ENCODE results near the gene BCL6B.
"Not testable (repeated sequence)": the region's sequence is repeated elsewhere in the genome, so short reads cannot be mapped to it uniquely, and the experiment has no call there.

Gene BCL6B

DNA sequence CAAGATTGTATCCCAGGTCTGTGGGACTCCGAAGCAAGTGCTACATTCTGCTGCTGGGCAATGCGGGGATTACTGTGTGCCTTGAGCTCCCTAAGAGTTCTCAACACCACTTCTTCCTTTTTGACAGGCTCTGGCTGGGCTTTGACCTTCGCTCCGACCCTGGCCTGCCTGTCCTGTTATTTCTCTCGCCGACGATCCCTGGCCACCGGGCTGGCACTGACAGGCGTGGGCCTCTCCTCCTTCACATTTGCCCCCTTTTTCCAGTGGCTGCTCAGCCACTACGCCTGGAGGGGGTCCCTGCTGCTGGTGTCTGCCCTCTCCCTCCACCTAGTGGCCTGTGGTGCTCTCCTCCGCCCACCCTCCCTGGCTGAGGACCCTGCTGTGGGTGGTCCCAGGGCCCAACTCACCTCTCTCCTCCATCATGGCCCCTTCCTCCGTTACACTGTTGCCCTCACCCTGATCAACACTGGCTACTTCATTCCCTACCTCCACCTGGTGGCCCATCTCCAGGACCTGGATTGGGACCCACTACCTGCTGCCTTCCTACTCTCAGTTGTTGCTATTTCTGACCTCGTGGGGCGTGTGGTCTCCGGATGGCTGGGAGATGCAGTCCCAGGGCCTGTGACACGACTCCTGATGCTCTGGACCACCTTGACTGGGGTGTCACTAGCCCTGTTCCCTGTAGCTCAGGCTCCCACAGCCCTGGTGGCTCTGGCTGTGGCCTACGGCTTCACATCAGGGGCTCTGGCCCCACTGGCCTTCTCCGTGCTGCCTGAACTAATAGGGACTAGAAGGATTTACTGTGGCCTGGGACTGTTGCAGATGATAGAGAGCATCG, 15.4 kb downstream of the BCL6B start:
- H3K36me3 Mint-ChIP-seq, result no peaks in the 10 kb centered on the region
- H3K9me3 Mint-ChIP-seq, result no peaks in the 10 kb centered on the region
- H3K4me3 Mint-ChIP-seq, result no peak overlapping the region
- H3K27ac Mint-ChIP-seq, result peak overlapping the region; percentile 56
- H3K4me1 Mint-ChIP-seq, result peaks cover 50% of the 10 kb centered on the region
- H3K27me3 Mint-ChIP-seq, result no peaks in the 10 kb centered on the region

DNA sequence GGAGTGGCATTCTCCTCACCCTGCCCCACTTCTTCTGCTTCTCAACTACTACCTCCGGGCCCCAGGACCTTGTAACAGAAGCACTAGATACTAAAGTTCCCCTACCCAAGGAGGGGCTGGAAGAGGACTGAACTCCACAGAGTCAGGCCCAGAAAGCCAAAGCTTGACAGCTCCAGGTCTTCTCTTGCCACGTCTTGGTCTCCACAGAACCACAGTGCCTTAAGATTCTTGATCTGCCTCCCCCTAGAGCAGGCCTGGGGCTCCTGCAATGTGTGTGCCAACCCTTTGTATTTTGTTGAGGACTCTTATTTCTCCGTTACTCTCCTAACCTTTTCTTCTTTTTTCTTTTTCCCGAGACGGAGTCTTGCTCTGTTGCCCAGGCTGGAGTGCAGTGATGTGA, 17.0 kb downstream of the BCL6B start:
- Mint-ChIP-seq H3K36me3 (no peaks in the 10 kb centered on the region), H3K27ac (no peak overlapping the region), H3K27me3 (no peaks in the 10 kb centered on the region), H3K4me1 (peaks cover 40% of the 10 kb centered on the region), H3K9me3 (no peaks in the 10 kb centered on the region), H3K4me3 (no peak overlapping the region)

DNA sequence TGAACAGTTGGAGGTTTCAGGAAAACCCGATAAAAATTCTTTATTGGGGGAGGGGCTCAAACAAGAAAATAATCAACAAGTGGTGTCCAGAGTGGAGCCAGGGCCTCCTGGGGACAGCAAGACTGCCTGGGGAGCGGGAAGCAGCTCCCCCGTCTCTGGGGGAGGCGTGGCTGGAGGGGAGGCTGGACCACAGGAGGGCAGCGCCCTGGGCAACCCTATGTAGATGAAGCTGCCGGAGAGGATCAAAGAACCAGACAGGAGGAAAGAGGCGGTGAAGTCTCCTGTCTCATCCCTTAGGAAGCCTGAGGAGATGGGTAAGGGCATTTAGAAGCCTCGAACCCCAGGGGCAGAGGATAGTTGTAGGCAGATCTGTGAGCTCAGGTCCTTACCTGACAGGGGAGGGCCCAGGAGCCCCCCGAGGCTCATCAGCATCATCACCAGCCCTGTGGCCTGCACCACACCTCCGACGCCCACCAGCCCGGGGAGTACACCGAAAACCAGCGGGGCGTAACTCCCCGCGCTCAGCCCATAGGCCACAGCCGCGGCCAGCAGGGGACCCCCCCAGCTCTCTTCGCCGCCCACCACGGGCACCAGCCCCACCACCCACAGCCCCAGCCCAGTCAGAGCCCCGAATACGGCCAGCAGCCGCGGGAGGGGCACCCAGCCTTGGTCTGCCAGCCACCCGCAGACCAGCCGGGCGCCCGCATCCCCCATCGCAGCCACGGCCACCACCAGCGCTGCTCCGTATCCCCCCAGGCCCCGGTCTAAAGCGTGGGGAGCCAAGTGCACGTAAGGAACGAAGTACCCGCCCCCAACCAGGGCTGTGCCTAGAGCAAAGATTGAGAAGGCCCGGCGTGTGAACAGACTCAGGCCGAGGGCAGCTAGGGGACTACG, 19.0 kb downstream of the BCL6B start:
- Mint-ChIP-seq H3K27me3 (no peaks in the 10 kb centered on the region), H3K4me1 (peaks cover 35% of the 10 kb centered on the region), H3K4me3 (peak overlapping the region; percentile 79), H3K27ac (peak overlapping the region; percentile 87), H3K36me3 (no peaks in the 10 kb centered on the region), H3K9me3 (no peaks in the 10 kb centered on the region)

DNA sequence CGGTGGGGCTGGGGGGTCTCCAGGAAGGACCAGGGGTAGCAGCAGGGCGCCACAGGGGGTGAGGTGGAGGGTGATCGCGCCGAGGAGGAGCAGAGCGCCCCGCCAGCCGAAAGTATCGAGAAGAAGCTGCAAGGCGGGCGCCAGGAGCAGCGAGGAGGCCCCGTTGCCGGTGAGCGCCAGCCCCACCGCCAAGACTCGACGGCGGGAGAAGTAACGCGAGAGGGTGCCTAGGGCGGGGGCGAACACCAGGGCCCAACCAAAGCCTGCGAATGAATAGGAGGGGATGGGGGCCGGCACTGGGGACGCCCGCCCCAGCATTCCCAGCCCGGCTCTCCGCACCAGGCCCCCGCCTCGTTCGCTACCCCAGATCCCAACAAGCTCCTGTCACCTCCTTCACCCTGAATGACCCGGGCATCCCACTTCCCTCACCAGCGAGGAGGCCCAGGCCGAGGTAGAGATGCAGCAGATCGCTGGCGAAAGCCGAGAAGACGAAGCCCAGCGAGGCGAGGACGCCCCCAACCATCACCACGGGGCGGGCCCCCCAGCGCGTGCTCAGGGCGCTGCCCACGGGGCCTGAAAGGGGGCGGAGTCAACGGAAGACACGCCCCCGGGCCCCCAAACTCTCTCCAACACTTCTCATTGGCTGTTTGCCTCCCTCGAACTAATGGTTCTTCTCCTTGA, 19.8 kb downstream of the BCL6B start:
- no peaks in the 10 kb centered on the region for H3K36me3 Mint-ChIP-seq
- peak overlapping the region; percentile 87 for H3K27ac Mint-ChIP-seq
- peaks cover 42% of the 10 kb centered on the region for H3K4me1 Mint-ChIP-seq
- no peaks in the 10 kb centered on the region for H3K27me3 Mint-ChIP-seq
- H3K4me3 Mint-ChIP-seq, result peak overlapping the region; percentile 79
- no peaks in the 10 kb centered on the region for H3K9me3 Mint-ChIP-seq

DNA sequence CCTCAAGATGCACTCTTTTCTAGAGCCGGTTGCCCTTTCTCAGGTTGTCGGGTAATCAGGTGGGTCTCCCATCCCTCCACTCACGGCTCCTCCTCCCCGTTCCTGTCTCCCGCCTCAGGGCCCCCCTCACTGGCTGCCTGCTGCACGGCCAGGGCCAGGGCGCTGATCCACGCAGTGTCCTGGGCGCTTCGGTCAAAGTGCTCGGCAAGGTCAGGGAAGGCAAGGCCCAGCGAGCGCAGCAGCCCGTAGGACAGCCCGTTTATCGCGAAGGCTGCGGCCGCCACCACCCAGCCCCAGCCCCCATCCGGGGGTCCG, 20.3 kb downstream of the BCL6B start:
- Mint-ChIP-seq H3K36me3 (no peaks in the 10 kb centered on the region), H3K9me3 (no peaks in the 10 kb centered on the region), H3K4me3 (peak overlapping the region; percentile 79), H3K27me3 (no peaks in the 10 kb centered on the region), H3K27ac (peak overlapping the region; percentile 81), H3K4me1 (peaks cover 43% of the 10 kb centered on the region)

DNA sequence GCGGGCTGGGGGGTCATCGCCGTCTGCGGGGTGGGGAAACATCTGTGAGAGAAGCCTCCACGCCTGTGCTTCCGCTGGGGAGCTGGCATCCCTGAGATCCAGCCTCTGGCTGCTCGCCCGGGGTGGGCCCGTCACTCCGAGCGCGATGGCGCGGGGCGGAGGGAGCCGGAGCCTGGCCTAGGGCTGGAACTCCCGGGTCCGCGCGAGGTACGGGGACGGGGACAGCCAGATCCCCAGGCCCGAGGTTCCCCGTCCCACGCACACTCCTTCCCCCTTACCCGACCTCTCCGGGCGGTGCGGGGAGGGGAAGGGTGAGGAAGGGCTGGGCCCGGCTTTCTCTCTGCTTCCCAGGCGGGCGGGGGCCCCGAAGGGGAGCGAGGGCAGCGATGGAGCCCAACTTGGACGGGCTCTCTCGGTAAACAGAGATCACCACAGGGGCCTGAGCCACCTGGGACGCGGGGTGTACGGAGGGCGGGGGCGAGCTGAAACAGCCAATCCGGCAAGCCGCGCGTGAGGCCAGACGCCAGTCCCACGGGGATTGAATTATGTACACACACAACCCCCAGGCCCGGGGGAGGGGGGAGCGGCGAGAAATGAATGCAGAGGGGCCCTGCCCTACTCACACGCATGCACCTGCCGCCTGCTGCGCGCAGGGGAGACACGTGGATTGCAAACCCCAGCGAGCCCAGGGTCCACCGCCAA, 20.8 kb downstream of the BCL6B start, which contains the start of gene SLC16A11:
TSS of gene SLC16A11 (minus strand) at position 596 of the 702 bp plus-strand sequence. CDS start at position 17, 579 bp downstream.
- Mint-ChIP-seq H3K4me3 (peak within 1 kb of the TSS; percentile 79), H3K27ac (peak within 1 kb of the TSS; percentile 81), H3K27me3 (no peaks in the 10 kb centered on the region), H3K9me3 (no peaks in the 10 kb centered on the region), H3K36me3 (no peaks in the 10 kb centered on the region), H3K4me1 (peaks cover 43% of the 10 kb centered on the region)

DNA sequence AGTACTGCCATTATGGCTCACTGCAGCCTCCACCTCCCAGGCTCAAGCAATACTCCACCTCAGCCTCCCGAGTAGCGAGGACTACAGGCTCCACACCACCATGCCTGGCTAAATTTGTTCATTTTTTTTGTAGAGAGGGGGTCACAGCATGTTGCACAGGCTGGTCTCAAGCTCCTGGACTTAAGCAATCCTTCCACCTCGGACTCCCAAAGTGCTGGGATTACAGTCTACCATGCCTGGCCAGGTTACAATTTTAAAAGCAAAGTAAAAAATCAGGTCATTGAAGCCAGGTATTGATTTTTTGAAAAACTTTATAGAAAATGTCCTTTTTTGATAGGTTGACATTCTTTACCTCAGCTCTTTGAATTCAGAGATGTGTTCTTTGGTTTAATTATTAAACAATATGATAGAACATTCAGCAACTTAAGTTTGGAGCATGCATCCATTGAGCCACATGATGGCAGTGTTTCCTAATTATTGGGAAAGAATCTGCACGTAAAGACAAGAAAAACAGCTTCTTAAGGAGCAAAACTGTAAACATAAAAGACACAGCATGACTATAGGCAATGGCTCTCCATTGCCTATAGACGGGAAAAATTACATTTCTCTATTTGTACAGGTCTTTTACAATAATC, 22.8 kb downstream of the BCL6B start:
- Mint-ChIP-seq H3K9me3 (no peaks in the 10 kb centered on the region), H3K4me1 (peaks cover 41% of the 10 kb centered on the region), H3K4me3 (peak overlapping the region; percentile 82), H3K27ac (no peak overlapping the region), H3K36me3 (no peaks in the 10 kb centered on the region), H3K27me3 (no peaks in the 10 kb centered on the region)

DNA sequence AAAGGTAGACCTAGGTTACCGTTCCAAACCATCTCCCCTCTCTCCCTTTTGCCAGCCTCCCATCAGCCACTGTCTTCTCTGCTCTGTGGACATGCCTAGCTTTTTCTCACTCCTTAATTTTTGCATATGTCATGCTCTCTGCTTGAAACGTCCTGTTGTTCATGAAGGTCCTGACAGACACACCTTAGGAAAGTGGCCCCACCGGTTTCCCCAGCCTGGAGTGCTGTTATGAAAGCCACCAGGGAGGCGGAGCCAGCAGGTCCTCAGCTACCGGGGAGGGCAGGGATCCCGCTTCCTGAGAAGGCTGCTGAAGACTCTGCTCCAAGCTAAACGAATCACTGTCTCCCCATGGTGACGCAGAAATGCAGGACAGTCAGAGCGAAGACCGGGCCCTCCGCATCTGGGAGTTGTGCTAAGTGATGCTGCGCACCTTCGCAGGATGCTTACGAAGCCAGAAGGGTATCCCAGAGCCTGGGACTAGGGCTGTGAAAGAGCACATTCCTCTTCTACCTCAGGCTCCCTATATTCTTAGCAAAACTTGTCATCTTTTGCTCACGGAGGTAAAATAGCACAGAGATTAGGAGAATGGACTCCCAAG, 23.4 kb downstream of the BCL6B start:
- H3K4me3 Mint-ChIP-seq, result peak overlapping the region; percentile 82
- no peak overlapping the region for H3K27ac Mint-ChIP-seq
- no peaks in the 10 kb centered on the region for H3K27me3 Mint-ChIP-seq
- H3K9me3 Mint-ChIP-seq, result no peaks in the 10 kb centered on the region
- no peaks in the 10 kb centered on the region for H3K36me3 Mint-ChIP-seq
- H3K4me1 Mint-ChIP-seq, result peaks cover 38% of the 10 kb centered on the region

DNA sequence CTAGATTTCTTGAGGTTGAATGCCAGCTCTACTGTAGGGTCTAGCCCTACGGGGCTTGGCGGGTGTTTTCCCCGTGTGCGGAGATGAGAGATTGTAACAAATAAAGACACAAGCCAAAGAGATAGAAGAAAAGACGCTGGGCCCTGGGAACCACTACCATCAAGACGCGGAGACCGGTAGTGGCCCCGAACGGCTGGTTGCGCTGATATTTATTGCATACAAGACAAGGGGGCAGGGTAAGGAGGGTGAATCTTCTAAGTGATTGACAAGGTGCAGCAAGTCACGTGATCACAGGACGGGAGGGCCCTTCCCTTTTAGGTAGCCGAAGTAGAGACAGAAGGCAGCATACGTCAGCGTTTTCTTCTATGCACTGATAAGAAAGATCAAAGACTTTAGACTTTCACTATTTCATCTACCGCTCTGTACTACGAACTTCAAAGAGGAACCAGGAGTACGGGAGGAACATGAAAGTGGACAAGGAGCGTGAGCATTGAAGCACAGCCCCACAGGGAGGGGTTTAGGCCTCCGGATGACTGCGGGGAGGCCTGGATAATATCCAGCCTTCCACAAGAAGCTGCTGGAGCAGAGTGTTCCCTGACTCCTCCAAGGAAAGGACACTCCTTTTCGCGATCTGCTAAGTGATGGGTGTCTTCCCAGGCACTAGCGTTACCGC, 24.0 kb downstream of the BCL6B start:
- not testable (repeated sequence) for H3K9me3 Mint-ChIP-seq, H3K36me3 Mint-ChIP-seq

DNA sequence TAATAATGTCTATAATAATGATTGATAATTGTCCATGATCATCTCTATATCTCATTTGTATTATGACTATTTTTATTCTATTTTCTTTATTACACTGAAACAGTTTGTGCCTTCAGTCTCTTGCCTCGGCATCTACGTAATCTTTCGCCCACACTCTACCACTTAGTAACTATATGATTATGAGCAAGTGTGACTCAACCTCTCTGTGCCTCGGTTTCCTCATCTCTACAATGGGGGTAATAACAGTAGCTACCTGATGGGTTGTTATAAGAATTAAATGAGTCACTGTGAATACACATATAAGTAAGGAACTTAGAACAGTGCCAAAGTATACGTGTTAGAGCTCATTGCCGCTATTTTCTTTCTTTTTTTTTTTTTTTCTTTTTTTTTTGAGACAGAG, 24.7 kb downstream of the BCL6B start:
- Mint-ChIP-seq H3K27ac (no peak overlapping the region), H3K4me3 (peak overlapping the region; percentile 82), H3K36me3 (no peaks in the 10 kb centered on the region), H3K4me1 (peaks cover 28% of the 10 kb centered on the region), H3K27me3 (no peaks in the 10 kb centered on the region), H3K9me3 (no peaks in the 10 kb centered on the region)

More for the DNA sequence above, 24.0 kb downstream of the BCL6B start:
- Mint-ChIP-seq H3K27ac (peak overlapping the region; percentile 26), H3K4me1 (peaks cover 32% of the 10 kb centered on the region), H3K4me3 (peak overlapping the region; percentile 82)
- H3K27me3 Mint-ChIP-seq, result not testable (repeated sequence)

DNA sequence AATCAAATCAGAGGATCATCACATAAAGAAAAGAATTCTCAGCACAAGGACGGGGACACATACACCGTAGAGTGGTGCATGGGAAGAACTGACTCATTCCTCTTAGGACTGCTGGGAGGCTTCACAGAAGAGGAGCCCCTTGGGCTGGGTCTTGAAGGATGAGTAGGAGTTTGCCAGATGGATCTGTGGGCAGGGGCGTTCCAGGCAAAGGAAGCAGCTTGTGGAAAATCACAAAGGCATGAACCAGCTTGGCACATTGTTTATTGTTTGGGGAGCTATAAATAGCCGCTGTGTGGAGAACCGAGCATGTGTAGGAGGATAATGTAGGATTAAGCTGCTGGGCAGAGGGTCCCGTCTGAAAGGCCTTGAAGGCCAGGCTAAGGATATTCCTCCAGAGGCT, 26.1 kb downstream of the BCL6B start:
- Mint-ChIP-seq H3K27ac (no peak overlapping the region), H3K27me3 (no peaks in the 10 kb centered on the region), H3K36me3 (no peaks in the 10 kb centered on the region), H3K4me3 (no peak overlapping the region), H3K9me3 (no peaks in the 10 kb centered on the region), H3K4me1 (peaks cover 24% of the 10 kb centered on the region)

DNA sequence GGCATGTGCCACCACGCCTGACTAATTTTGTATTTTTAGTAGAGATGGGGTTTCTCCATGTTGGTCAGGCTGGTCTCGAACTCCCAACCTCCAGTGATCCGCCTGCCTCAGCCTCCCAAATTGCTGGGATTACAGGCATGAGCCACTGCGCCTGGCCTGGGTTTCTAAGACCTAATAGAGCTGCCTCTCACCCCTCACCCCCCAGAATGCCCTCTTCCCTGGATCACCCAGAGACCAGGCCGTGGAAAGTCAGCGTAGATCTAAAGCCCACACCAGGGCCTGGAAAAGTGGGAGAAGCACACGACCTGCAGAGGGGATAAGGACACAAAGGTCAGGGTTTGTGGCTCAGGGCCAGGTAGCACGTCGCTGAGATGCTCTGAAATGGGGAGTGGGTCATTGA, 27.7 kb downstream of the BCL6B start:
- not testable (repeated sequence) for H3K36me3 Mint-ChIP-seq, H3K27ac Mint-ChIP-seq, H3K9me3 Mint-ChIP-seq, H3K4me3 Mint-ChIP-seq, H3K27me3 Mint-ChIP-seq
- peaks cover 24% of the 10 kb centered on the region for H3K4me1 Mint-ChIP-seq

DNA sequence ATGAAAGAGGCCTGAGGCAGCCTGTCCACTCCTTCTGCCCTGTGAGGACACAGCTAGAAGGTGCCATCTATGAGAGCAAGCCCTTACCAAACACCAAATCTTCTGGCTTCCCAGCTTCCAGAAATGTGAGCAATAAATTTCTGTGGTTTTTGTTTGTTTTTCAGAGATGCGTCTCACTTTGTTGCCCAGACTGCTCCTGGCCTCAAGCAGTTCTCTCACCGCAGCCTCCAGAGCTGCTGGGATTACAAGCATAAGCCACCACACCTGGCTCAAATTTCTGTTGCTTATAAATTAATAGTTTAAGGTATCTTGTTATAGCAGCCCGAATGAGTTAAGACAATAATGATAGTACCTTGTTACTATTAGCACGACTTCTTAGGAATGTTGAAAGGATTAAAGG, 33.5 kb downstream of the BCL6B start:
- Mint-ChIP-seq H3K36me3 (no peaks in the 10 kb centered on the region), H3K27me3 (no peaks in the 10 kb centered on the region), H3K4me3 (no peak overlapping the region), H3K9me3 (no peaks in the 10 kb centered on the region), H3K4me1 (peaks cover 22% of the 10 kb centered on the region), H3K27ac (no peak overlapping the region)

DNA sequence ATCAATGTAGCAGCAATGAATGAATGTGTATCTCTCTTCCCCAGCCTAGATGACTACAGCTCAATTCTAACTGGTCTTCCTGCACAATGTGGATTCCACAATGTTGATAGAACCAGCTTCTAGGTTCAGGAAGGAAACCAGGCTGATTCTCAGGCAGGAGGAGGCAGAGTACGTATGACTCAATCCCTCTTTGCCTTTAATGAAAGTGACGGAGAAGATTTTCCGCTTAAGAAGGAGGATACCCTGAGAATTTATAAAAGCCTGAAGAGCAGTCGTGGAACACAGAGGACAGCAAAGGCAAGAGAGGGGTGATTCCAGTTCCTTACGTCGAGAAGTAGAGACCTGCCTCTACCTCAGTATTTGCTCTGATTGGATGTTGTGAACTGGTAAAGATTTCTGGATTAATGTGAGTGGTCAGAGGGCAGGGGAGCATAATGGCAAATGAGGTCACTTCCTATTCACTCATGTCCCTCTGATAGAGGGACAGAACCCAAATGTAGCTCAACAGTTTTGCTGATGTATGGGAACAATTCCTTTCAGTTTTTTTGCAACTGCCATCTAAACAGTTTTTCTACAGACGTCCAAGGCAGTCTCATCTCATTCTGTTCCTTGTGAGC, 36.1 kb downstream of the BCL6B start:
- Mint-ChIP-seq H3K9me3 (no peaks in the 10 kb centered on the region), H3K4me3 (peak overlapping the region; percentile 28)

More for the DNA sequence above, 36.1 kb downstream of the BCL6B start:
- peak overlapping the region; percentile 91 for H3K27ac Mint-ChIP-seq
- H3K27me3 Mint-ChIP-seq, result no peaks in the 10 kb centered on the region
- H3K36me3 Mint-ChIP-seq, result no peaks in the 10 kb centered on the region
- H3K4me1 Mint-ChIP-seq, result peaks cover 26% of the 10 kb centered on the region

All from activated naive CD4-positive, alpha-beta T cell treated with anti-CD3 and anti-CD28 coated beads, Interleukin-2, amount 50 U/mL, for 24 hours (primary cell).